HS-27A (cell line): ENCODE results near the gene NECTIN1.

ENCODE experiments used
- DNase-seq: peaks from one replicate; pipeline ENCODE4 v3.0.0-alpha.2; 2012; ENCODE audit warnings: low read depth, missing footprints

Gene NECTIN1

GRCh38 chr11:119754656-119755355 lies 25.8 kb upstream of the NECTIN1 start:
- DNase-seq: no peak

GRCh38 chr11:119754199-119754598 lies 25.2 kb upstream of the NECTIN1 start:
- DNase-seq: no peak

GRCh38 chr11:119752946-119753345 lies 23.9 kb upstream of the NECTIN1 start:
- DNase-seq: no peak

- no peak for DNase-seq
These were observed 23.4 kb upstream of the NECTIN1 start for GRCh38 chr11:119752345-119752871.

GRCh38 chr11:119750056-119750455 lies 21.1 kb upstream of the NECTIN1 start:
- no peak for DNase-seq

- no peak for DNase-seq
These were observed 20.1 kb upstream of the NECTIN1 start for GRCh38 chr11:119749006-119749565.

- no peak for DNase-seq
These were observed 19.1 kb upstream of the NECTIN1 start for GRCh38 chr11:119747868-119748660.

- no peak for DNase-seq
These were observed 17.0 kb upstream of the NECTIN1 start for GRCh38 chr11:119745776-119746535.

GRCh38 chr11:119745112-119745511 lies 16.1 kb upstream of the NECTIN1 start:
- DNase-seq: no peak

- DNase-seq: no peak
These were observed 15.6 kb upstream of the NECTIN1 start for GRCh38 chr11:119744577-119744976.

GRCh38 chr11:119743006-119743405 lies 14.0 kb upstream of the NECTIN1 start:
- DNase-seq: no peak

GRCh38 chr11:119742263-119742861 lies 13.4 kb upstream of the NECTIN1 start:
- no peak for DNase-seq

GRCh38 chr11:119741369-119742262 lies 12.6 kb upstream of the NECTIN1 start:
- no peak for DNase-seq

- no peak for DNase-seq
These were observed 11.0 kb upstream of the NECTIN1 start for GRCh38 chr11:119739975-119740374.

- no peak for DNase-seq
These were observed 10.2 kb upstream of the NECTIN1 start for GRCh38 chr11:119739021-119739703.

GRCh38 chr11:119738059-119738439 lies 9.0 kb upstream of the NECTIN1 start:
- DNase-seq: no peak

GRCh38 chr11:119737366-119738058 lies 8.5 kb upstream of the NECTIN1 start:
- DNase-seq: no peak

- DNase-seq: no peak
These were observed 5.8 kb upstream of the NECTIN1 start for GRCh38 chr11:119734788-119735187.

GRCh38 chr11:119730789-119731386 lies 1.9 kb upstream of the NECTIN1 start:
- no peak for DNase-seq
